Panc1 (cell line): ENCODE measurements around the gene MAPK8. TPM values are rescaled to one million over a fixed set of nuclear protein-coding genes. Genes with fewer than 3 reads are reported as not detected.

ENCODE experiments used
- ATAC-seq: fragments of 200-7000 bp; cut with Tn5 transposase; 2 replicates; pipeline ENCODE4 v1.9.1; 2020; ENCODE audit warnings: mild to moderate bottlenecking, moderate library complexity
- BruUV-seq: library from RNA; stranded (reverse); fragments of 400-500 nt; replicated peaks from 2 replicates; lab custom pipeline; 2021; lab: Mats Ljungman, UMichigan
- CTCF ChIA-PET: fragments of 300-600 bp; sonication (Branson Sonifier 250); formaldehyde crosslinking; loops from one replicate; lab custom pipeline; 2022; ENCODE audit warnings: antibody characterized with exemption; lab: Charles Lee
- POLR2A ChIA-PET: fragments of 300-600 bp; sonication (Branson Sonifier 250); formaldehyde crosslinking; loops from one replicate; lab custom pipeline; 2022; ENCODE audit warnings: antibody characterized with exemption; lab: Charles Lee
- DNase-seq: peaks from one replicate; pipeline ENCODE4 v3.0.0-alpha.2; 2010; ENCODE audit warnings: low read depth, low spot score
- H3K27ac ChIP-seq: 2 replicates; pipeline ENCODE4 v1.5.1; 2011; ENCODE audit warnings: mild to moderate bottlenecking, low read length, inconsistent platforms
- H3K27me3 ChIP-seq: fragments of 200-500 bp; sonication (Bioruptor generic); 2 replicates; pipeline ENCODE4 v1.6.0; 2014; ENCODE audit warnings: low read length, inconsistent platforms; ENCODE audit not compliant: control insufficient read depth, insufficient read depth
- H3K36me3 ChIP-seq: fragments of 200-500 bp; sonication (Bioruptor generic); 2 replicates; pipeline ENCODE4 v1.5.1; 2014; ENCODE audit warnings: inconsistent platforms, mild to moderate bottlenecking, low read length, moderate library complexity; ENCODE audit not compliant: control insufficient read depth, insufficient read depth
- H3K4me1 ChIP-seq: 2 replicates; pipeline ENCODE4 v1.5.1; 2011; ENCODE audit warnings: inconsistent platforms, mild to moderate bottlenecking, low read length, moderate library complexity; ENCODE audit not compliant: control insufficient read depth, insufficient read depth
- H3K4me3 ChIP-seq, 2 experiments: 2 replicates each; pipeline ENCODE4 v1.5.1; 2011 to 2012; ENCODE audit warnings: low read depth in 2 of 2, low read length in 2 of 2, mild to moderate bottlenecking in 2 of 2, inconsistent platforms in 1 of 2, moderate library complexity in 1 of 2
- H3K9me3 ChIP-seq: fragments of 200-500 bp; sonication (Bioruptor generic); 2 replicates; pipeline ENCODE4 v1.5.1; 2014; ENCODE audit warnings: low read depth, mild to moderate bottlenecking, inconsistent platforms, low read length, moderate library complexity; ENCODE audit not compliant: control insufficient read depth, insufficient read depth
- POLR2AphosphoS5 ChIP-seq: IDR thresholded peaks from 2 replicates; pipeline ENCODE4 v1.6.1; 2012; ENCODE audit warnings: mild to moderate bottlenecking, low read depth, low read length, moderate library complexity
- SIN3A ChIP-seq: IDR thresholded peaks from 2 replicates; pipeline ENCODE4 v1.6.1; 2012; ENCODE audit warnings: low read depth, mild to moderate bottlenecking, low read length, moderate library complexity, borderline replicate concordance; ENCODE audit not compliant: insufficient read depth
- TCF7L2 ChIP-seq: IDR thresholded peaks from 2 replicates; pipeline ENCODE4 v1.6.1; 2011; ENCODE audit warnings: mild to moderate bottlenecking, low read depth, low read length, inconsistent platforms
- in situ Hi-C: cut with HindIII; loops from 2 replicates; pipeline ENCODE4 v1.10.0; 2016; ENCODE audit warnings: low sequenced_read_pairs, low pct_unique_long_range_greater_than_20kb
- intact Hi-C: fragments of 100-400 bp; cut with micrococcal nuclease; formaldehyde crosslinking; loops from one replicate; pipeline ENCODE4 v1.10.0; 2022; ENCODE audit not compliant: unreplicated experiment
- total RNA-seq: library from RNA; stranded (reverse); gene quantifications from one replicate; pipeline ENCODE4 v1.2.1, GENCODE V29; 2021; ENCODE audit not compliant: unreplicated experiment
- TF ChIP-seq, protein P1 (sequence below), 2 experiments: IDR thresholded peaks; 2 replicates each; pipeline ENCODE4 v1.6.1; 2011 to 2012; ENCODE audit warnings: low read depth in 2 of 2, control low read depth in 1 of 2, low read length in 1 of 2, mild to moderate bottlenecking in 1 of 2, moderate library complexity in 1 of 2; ENCODE audit not compliant: insufficient read depth in 1 of 2
- TF ChIP-seq, protein P2 (sequence below): fragments of 450-650 bp; IDR thresholded peaks from 2 replicates; pipeline ENCODE4 v1.5.1; 2017; ENCODE audit warnings: mild to moderate bottlenecking

The MAPK8 gene
- total RNA-seq, 1 experiment from 2014 or later, result 66.6 TPM

DNA sequence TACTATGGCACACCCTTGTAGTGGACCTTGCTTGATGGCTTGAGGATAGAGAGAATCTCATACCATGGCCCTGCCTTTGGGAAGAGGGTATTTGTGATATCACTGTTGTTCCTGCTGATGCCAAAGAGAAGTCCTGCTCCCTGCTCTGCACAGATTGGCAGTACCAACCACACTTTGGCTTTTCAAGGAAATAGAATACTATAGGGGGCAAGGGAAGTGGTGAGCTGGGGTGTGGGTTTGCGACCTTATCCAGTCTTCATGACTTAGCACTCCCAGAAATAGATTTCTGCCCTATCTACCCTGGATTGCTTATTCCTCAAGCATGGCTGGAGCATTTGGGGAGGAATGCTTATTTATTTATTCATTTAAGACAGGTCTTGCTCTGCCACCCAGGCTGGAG lies 6.8 kb upstream of the MAPK8 start:
- DNase-seq (no peak), ATAC-seq (no peak)
- Histone ChIP-seq H3K9me3 (no peaks in the 10 kb centered on the region), H3K27me3 (peaks cover 4% of the 10 kb centered on the region; the same call in 1 of the 2 replicates), H3K36me3 (no peaks in the 10 kb centered on the region), H3K4me1 (no peaks in the 10 kb centered on the region), H3K4me3 (no peak overlapping the region), H3K27ac (no peak overlapping the region)
- in situ Hi-C loops, result no loop called here
- no TSS peak for BruUV-seq
- POLR2A ChIA-PET, result no interaction called here
- intact Hi-C loops, result no loop called here
- TF ChIP-seq POLR2AphosphoS5, result no peak
- TF ChIP-seq, protein P1, sequence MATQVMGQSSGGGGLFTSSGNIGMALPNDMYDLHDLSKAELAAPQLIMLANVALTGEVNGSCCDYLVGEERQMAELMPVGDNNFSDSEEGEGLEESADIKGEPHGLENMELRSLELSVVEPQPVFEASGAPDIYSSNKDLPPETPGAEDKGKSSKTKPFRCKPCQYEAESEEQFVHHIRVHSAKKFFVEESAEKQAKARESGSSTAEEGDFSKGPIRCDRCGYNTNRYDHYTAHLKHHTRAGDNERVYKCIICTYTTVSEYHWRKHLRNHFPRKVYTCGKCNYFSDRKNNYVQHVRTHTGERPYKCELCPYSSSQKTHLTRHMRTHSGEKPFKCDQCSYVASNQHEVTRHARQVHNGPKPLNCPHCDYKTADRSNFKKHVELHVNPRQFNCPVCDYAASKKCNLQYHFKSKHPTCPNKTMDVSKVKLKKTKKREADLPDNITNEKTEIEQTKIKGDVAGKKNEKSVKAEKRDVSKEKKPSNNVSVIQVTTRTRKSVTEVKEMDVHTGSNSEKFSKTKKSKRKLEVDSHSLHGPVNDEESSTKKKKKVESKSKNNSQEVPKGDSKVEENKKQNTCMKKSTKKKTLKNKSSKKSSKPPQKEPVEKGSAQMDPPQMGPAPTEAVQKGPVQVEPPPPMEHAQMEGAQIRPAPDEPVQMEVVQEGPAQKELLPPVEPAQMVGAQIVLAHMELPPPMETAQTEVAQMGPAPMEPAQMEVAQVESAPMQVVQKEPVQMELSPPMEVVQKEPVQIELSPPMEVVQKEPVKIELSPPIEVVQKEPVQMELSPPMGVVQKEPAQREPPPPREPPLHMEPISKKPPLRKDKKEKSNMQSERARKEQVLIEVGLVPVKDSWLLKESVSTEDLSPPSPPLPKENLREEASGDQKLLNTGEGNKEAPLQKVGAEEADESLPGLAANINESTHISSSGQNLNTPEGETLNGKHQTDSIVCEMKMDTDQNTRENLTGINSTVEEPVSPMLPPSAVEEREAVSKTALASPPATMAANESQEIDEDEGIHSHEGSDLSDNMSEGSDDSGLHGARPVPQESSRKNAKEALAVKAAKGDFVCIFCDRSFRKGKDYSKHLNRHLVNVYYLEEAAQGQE (IDR thresholded peaks at IDR 0.05; ENCODE audit: insufficient read depth in 1 of 2, low read depth in 2 of 2, low read length in 1 of 2), result no peak
- no peak for TF ChIP-seq TCF7L2
- TF ChIP-seq, protein P2, sequence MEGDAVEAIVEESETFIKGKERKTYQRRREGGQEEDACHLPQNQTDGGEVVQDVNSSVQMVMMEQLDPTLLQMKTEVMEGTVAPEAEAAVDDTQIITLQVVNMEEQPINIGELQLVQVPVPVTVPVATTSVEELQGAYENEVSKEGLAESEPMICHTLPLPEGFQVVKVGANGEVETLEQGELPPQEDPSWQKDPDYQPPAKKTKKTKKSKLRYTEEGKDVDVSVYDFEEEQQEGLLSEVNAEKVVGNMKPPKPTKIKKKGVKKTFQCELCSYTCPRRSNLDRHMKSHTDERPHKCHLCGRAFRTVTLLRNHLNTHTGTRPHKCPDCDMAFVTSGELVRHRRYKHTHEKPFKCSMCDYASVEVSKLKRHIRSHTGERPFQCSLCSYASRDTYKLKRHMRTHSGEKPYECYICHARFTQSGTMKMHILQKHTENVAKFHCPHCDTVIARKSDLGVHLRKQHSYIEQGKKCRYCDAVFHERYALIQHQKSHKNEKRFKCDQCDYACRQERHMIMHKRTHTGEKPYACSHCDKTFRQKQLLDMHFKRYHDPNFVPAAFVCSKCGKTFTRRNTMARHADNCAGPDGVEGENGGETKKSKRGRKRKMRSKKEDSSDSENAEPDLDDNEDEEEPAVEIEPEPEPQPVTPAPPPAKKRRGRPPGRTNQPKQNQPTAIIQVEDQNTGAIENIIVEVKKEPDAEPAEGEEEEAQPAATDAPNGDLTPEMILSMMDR, result no peak
- no peak for TF ChIP-seq SIN3A
- CTCF ChIA-PET, result no interaction called here

DNA sequence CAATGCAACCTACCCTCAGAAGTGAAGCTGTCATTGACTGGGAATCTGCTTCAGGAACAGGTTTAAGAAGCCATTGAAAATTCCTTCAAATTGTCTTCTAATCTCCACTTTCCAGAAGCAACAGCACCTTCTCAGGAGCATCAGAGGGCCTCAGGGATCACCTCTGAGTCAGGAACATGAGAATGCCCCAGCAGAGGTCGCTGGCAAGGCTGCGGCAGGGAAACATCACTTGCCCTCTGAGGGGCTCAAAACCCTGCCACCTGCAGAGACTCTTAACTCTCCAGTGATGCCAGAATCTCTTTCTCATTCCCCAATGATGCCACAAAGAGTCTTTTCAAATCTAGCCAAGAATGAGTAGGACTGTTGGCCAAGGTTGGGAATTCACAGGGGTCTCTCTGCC lies 5.9 kb upstream of the MAPK8 start:
- intact Hi-C loops, result no loop called here
- ChIA-PET CTCF (no interaction called here), POLR2A (no interaction called here)
- H3K4me1 ChIP-seq, result no peaks in the 10 kb centered on the region
- in situ Hi-C loops, result no loop called here
- no peak overlapping the region for H3K27ac ChIP-seq
- no peak for ATAC-seq
- H3K4me3 ChIP-seq, result no peak overlapping the region
- BruUV-seq, result no TSS peak
- DNase-seq, result no peak
- H3K36me3 ChIP-seq, result no peaks in the 10 kb centered on the region
- H3K9me3 ChIP-seq, result no peaks in the 10 kb centered on the region
- TF ChIP-seq TCF7L2 (no peak), SIN3A (no peak), POLR2AphosphoS5 (no peak)
- TF ChIP-seq, protein P2, result no peak
- TF ChIP-seq, protein P1 (IDR thresholded peaks at IDR 0.05; ENCODE audit: insufficient read depth in 1 of 2, low read depth in 2 of 2, low read length in 1 of 2), result no peak
- peaks cover 4% of the 10 kb centered on the region; the same call in 1 of the 2 replicates for H3K27me3 ChIP-seq
